ENCODE results near the gene DBH.

DBH gene

DNA sequence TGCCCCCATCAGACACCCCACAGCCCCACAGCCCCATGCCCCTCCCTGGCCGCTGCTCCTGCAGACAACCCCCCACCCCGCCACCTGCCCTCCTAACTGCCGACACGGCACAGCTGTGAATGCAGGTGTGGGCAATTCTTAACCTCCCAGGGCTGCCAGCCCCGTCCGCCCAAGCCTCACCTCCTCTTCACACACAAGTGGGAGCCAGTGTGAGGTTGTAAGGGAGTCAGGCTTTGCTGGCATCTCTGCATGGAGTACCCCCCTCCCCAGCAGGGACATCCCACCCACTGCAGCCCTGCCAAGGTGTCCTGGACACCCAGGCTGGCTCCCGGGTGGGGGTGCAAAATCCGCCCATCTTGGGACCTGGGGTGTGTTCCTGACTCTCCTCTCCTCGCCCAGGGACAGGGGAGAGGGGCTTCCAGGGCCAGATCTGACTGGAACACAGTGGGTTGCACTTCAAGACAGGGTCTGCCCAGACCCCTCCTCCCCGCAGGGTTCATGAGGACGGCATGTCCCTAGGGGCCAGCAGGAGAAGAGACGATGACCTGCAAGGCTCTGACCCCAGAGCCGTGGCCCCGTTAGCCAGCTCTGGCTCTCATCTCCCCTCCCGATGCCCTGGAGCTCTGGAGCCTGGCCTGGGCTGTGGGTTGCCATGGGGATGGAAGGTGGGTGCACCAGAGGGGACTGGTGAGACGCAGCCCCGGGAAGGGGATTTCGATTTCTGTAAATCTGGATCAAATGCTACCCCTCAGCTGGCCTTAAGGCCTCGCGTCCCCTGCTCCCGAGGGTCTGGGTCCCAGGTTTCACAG, 67.6 kb downstream of the DBH start:
- no peak for DNase-seq

DNA sequence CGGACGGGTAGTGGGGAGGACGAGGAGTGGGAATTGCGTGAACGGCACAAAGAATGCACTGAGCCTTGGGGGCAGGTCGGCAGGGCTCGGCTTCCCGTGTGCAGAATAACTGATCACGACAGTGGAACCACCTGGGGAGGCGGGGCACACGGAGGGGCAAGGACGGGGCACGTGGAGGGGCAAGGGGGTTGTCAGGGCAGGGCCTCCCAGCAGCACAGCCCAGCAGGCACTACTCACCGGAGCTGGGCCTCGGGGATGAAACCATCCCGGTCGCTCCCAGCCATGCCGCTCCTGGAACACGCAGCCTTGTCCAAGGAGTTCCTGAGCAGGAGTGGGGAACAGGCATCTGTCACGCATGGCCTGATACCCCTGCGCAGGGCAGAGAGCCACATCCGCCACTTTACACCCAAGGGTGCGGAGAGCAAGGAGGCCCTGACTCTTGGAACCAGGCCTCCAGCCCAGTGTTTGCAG, 68.6 kb downstream of the DBH start:
- no peak for DNase-seq

DNA sequence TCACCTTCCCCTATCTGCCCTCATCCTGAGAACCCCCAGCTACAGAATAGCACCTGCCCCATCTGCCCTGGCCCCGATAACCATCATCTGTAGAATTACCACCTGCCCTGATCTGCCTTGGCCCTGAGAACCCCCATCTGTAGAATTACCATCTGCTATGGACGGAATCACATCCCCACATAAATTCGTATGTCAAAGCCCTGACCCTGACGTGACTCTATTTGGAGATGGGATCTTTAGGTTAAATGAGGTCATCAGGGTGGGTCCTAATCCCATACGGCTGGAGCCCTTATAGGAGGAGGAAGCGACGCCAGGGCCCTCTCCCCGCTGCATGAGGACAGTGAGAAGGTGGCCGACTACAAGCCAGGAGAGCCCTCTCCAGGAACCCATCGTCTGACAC, 69.4 kb downstream of the DBH start:
- DNase-seq, result no peak

DNA sequence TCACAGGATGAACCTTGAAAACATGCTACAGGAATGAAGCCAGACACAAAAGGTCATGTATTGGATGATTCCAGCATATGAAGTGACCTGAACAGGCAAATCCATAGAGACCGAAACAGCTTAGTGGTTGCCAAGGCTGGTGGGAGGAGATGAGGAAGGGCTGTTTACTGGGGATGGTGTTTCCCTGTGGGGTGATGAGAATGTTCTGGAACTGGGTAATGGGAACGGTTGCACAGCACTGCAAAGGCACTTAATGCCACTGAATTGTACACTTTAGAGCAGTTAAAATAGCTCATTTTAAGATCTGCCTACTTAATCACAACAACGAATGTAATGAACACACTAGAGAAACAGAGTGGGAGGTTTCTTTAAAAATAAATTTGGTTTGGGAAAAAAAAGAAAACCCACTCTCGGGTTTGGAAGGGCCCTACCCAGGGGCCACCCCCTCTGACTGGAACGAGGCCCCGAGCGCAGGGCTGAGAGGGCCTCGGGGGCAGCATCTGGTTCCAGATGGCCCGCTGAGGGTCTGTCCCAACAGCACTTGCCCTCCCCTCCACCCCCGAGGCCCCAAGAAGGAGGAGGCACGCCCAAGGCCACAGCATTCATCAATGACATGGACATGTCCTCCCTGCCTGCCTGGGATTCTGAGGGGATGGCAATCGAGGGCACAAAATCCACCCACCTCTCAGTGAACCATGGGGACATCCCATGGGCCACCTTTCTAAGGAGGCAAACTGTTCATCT, 70.3 kb downstream of the DBH start:
- DNase-seq, result no peak

DNA sequence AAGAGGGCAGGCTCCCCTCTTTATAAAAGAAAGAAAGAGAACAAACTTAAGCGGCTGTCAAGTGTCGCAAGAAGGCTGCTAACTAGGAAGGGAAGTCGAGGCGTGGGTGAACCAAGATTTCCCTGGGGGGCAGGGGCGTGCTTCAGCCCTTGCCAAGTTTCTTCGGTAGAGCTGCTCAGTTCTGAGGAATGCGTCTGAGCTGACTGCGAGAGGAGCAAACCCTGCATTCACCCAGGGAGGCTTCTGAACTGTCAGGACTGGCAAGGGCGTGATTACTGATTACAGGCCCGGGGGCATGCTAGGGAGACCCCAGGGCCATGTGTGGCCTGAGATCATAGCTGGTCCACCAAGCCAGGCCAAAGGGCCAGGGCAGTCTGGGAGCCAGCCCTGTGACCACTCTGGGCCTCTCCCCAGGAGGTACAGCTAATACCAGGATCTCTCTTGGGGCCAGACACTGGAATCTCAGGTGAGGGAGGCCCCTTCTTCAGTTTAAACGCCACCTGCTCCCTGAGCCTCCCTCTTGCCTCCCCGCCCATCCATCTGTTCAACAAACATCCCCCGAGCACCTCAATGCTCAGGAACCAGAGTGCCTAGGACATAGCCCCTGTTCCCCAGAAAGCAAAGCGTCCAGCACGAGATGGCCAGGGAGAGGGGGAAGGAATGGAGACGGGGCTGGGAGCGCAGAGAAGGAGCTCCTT, 71.1 kb downstream of the DBH start:
- DNase-seq, result no peak

DNA sequence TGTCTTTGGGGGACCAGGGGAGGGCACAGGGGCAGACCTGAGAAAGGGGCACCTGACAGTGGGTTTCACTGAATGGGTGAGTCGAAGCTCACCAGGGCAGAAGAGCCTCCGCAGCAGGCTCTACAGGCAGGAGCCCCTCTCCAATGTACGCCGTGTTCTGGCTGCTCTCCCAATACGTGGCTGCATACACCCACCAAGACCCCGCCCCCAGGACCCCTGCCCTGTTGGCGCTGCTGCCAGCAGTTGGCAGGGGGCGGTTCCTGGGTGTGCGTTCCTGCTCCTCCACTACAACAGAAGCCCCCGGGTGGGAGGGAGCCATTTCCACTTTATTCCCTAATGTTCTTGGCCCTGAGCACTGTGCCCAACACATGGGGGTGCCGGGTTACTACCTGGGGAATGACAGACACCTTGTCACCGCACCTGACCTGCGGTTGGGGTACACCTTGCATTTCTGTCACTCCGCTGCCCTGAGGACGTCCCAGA, 71.6 kb downstream of the DBH start:
- no peak for DNase-seq

DNA sequence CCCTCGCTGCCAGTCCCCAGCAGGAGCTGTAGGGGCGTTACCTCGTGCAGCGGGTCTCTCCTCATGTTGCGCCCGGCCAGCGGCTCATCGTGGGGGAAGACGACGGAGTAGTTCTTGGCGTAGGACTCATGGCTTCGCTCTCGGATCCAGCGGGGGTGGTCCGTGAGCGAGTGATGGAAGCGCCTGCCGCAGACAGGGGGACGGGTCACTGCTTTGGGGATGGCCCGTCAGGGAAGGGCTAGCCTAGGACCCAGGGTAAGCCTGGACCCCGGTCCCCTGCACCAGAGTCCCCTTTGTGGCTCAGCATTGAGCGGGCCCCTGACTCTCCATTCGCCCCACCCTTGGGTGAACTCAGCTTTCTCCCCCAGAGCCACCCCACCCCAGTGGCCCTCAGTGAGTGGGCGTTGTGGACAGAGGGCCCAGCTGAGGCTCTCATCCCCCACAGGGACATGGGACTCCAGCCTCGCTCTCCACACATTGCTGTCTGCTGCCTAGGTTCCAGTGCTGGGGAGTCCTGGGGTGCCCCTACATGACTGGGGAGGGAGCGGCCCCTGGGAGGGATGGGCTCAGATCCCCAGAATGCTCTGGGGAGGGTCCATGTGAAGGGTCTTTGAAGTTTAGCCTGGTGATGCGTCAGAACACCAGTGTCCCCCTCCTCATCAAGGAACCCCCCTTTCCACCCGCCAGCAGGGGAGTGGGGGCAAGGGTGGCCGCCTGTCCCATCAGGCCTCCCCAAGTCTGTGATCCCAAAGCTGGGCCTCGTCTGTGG, 72.3 kb downstream of the DBH start:
- no peak for DNase-seq
